ENCODE data around the gene ARIH1. TPM values are rescaled to one million over a fixed set of nuclear protein-coding genes. Genes with fewer than 3 reads are reported as not detected.

ARIH1 gene
- total and polyA plus RNA-seq, 2 experiments from 2014 or later, result 93.1 to 132 TPM

DNA sequence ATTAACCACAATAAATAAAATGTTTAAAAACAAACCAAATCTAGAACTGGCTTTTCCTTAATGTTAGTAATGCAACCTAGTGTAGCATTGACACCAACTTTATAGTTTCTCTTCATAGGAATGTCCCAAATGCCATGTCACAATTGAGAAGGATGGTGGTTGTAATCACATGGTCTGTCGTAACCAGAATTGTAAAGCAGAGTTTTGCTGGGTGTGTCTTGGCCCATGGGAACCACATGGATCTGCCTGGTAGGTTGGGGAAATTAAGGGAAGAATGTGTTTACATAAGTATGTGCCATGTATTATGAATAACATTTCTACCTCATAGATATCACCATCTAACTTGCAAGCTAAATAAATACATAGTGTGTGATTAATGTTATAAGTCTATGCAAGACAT, 95.9 kb downstream of the ARIH1 start:
- TF ChIP-seq, protein P1, sequence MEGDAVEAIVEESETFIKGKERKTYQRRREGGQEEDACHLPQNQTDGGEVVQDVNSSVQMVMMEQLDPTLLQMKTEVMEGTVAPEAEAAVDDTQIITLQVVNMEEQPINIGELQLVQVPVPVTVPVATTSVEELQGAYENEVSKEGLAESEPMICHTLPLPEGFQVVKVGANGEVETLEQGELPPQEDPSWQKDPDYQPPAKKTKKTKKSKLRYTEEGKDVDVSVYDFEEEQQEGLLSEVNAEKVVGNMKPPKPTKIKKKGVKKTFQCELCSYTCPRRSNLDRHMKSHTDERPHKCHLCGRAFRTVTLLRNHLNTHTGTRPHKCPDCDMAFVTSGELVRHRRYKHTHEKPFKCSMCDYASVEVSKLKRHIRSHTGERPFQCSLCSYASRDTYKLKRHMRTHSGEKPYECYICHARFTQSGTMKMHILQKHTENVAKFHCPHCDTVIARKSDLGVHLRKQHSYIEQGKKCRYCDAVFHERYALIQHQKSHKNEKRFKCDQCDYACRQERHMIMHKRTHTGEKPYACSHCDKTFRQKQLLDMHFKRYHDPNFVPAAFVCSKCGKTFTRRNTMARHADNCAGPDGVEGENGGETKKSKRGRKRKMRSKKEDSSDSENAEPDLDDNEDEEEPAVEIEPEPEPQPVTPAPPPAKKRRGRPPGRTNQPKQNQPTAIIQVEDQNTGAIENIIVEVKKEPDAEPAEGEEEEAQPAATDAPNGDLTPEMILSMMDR (IDR thresholded peaks at IDR 0.05; ENCODE audit: low read depth, low read length), result no peak
- Histone ChIP-seq H3K36me3 (peaks cover 60% of the 10 kb centered on the region), H3K4me3 (no peak overlapping the region), H3K27me3 (no peaks in the 10 kb centered on the region), H3K9me3 (ENCODE audit: low read depth) (no peaks in the 10 kb centered on the region), H3K27ac (no peak overlapping the region), H3K4me1 (ENCODE audit: low read depth) (no peaks in the 10 kb centered on the region)
- DNase-seq (ENCODE audit: low read depth in 1 of 2, low spot score in 1 of 2), result no peak

DNA sequence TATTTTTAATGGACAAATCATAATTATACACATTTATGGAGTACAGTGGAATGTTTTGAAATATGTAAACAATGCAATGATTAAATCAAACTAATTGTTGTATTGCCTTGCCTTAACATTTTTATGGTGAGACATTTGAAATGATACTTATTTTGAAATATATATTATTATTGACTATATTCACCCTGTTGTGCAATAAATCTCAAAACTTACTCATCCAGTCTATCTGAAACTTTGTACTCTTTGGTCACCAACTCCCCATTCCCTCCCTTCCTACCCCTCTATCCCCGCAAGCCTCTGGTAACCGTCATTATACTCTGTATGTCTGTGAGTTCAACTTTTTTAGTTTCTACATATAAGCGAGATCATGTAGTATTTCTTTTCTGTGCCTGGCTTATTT, 105.7 kb downstream of the ARIH1 start:
- no peaks in the 10 kb centered on the region for H3K9me3 ChIP-seq (ENCODE audit: low read depth)

GRCh38 chr15:72584006-72584405, 109.9 kb downstream of the ARIH1 start:
- Histone ChIP-seq H3K4me1 (ENCODE audit: low read depth) (no peaks in the 10 kb centered on the region), H3K36me3 (peaks cover 43% of the 10 kb centered on the region), H3K4me3 (no peak overlapping the region), H3K27me3 (no peaks in the 10 kb centered on the region), H3K9me3 (ENCODE audit: low read depth) (no peaks in the 10 kb centered on the region), H3K27ac (peak overlapping the region; percentile 27)
- TF ChIP-seq, protein P1 (IDR thresholded peaks at IDR 0.05; ENCODE audit: low read depth, low read length), result no peak
- peak in 1 of 2 donors; percentile 8 for DNase-seq (ENCODE audit: low read depth in 1 of 2, low spot score in 1 of 2)

More for the DNA sequence above, 105.7 kb downstream of the ARIH1 start:
- Histone ChIP-seq H3K36me3 (peaks cover 40% of the 10 kb centered on the region), H3K27ac (no peak overlapping the region), H3K4me3 (no peak overlapping the region), H3K4me1 (ENCODE audit: low read depth) (no peaks in the 10 kb centered on the region), H3K27me3 (no peaks in the 10 kb centered on the region)
- TF ChIP-seq, protein P1 (IDR thresholded peaks at IDR 0.05; ENCODE audit: low read depth, low read length), result no peak
- no peak for DNase-seq (ENCODE audit: low read depth in 1 of 2, low spot score in 1 of 2)

GRCh38 chr15:72585025-72585424, 110.9 kb downstream of the ARIH1 start:
- Histone ChIP-seq H3K4me1 (ENCODE audit: low read depth) (no peaks in the 10 kb centered on the region), H3K27ac (no peak overlapping the region), H3K27me3 (no peaks in the 10 kb centered on the region), H3K4me3 (no peak overlapping the region), H3K9me3 (ENCODE audit: low read depth) (no peaks in the 10 kb centered on the region), H3K36me3 (peaks cover 43% of the 10 kb centered on the region)
- TF ChIP-seq, protein P1 (IDR thresholded peaks at IDR 0.05; ENCODE audit: low read depth, low read length), result no peak
- DNase-seq (ENCODE audit: low read depth in 1 of 2, low spot score in 1 of 2), result no peak

GRCh38 chr15:72585476-72586058, 111.4 kb downstream of the ARIH1 start:
- Histone ChIP-seq H3K27ac (no peak overlapping the region), H3K4me3 (no peak overlapping the region), H3K4me1 (ENCODE audit: low read depth) (no peaks in the 10 kb centered on the region), H3K36me3 (peaks cover 42% of the 10 kb centered on the region), H3K9me3 (ENCODE audit: low read depth) (no peaks in the 10 kb centered on the region), H3K27me3 (no peaks in the 10 kb centered on the region)
- DNase-seq (ENCODE audit: low read depth in 1 of 2, low spot score in 1 of 2), result peak in 1 of 2 donors; percentile 36
- TF ChIP-seq, protein P1 (IDR thresholded peaks at IDR 0.05; ENCODE audit: low read depth, low read length), result peak; percentile 26
